GM23338 (cell line): ENCODE data around the gene PRPF39. TPM values are rescaled to one million over a fixed set of nuclear protein-coding genes. Genes with fewer than 3 reads are reported as not detected.

Experiments used
- ATAC-seq: fragments of 200-7000 bp; cut with Tn5 transposase; 3 replicates; pipeline ENCODE4 v1.9.1; 2020
- DNase-seq: peaks from one replicate; pipeline ENCODE4 v3.0.0-alpha.2; 2015; ENCODE audit warnings: low spot score
- H2AFZ ChIP-seq: fragments of 200-600 bp; sonication (generic); 2 replicates; pipeline ENCODE4 v1.8.0; 2016; ENCODE audit warnings: antibody characterized with exemption, mild to moderate bottlenecking, moderate library complexity
- H3F3A ChIP-seq: fragments of 200-600 bp; sonication (generic); replicated peaks from 2 replicates; pipeline ENCODE4 v1.8.0; 2017; ENCODE audit warnings: antibody characterized with exemption, mixed run types, low read depth
- H3K27ac ChIP-seq: fragments of 200-600 bp; sonication (generic); 2 replicates; pipeline ENCODE4 v1.6.1; 2016; ENCODE audit warnings: low read depth
- H3K27me3 ChIP-seq: fragments of 200-600 bp; sonication (generic); 2 replicates; pipeline ENCODE4 v1.8.0; 2016; ENCODE audit warnings: mild to moderate bottlenecking, mixed run types, moderate library complexity; ENCODE audit not compliant: insufficient read depth
- H3K36me3 ChIP-seq: fragments of 200-600 bp; sonication (generic); 2 replicates; pipeline ENCODE4 v1.8.0; 2016; ENCODE audit warnings: mild to moderate bottlenecking; ENCODE audit not compliant: insufficient read depth
- H3K4me1 ChIP-seq: fragments of 200-600 bp; sonication (generic); 2 replicates; pipeline ENCODE4 v1.8.0; 2016; ENCODE audit warnings: mild to moderate bottlenecking, moderate library complexity; ENCODE audit not compliant: insufficient read depth
- H3K4me2 ChIP-seq: fragments of 200-600 bp; sonication (generic); 2 replicates; pipeline ENCODE4 v1.7.1; 2017; ENCODE audit warnings: mixed run types
- H3K4me3 ChIP-seq: fragments of 200-600 bp; sonication (generic); 2 replicates; pipeline ENCODE4 v1.6.1; 2016; ENCODE audit warnings: mixed run types
- H3K79me2 ChIP-seq: fragments of 200-600 bp; sonication (generic); replicated peaks from 2 replicates; pipeline ENCODE4 v1.8.0; 2017; ENCODE audit warnings: mild to moderate bottlenecking; ENCODE audit not compliant: insufficient read depth
- H3K9me2 ChIP-seq: fragments of 200-600 bp; sonication (generic); 2 replicates; pipeline ENCODE4 v1.8.0; 2017; ENCODE audit not compliant: insufficient read depth
- H4K20me1 ChIP-seq: fragments of 200-600 bp; sonication (generic); replicated peaks from 2 replicates; pipeline ENCODE4 v1.8.0; 2017; ENCODE audit warnings: mild to moderate bottlenecking; ENCODE audit not compliant: insufficient read depth
- H3K27ac Mint-ChIP-seq: 2 replicates; pipeline ENCODE4 v1.8.0; 2020; ENCODE audit warnings: inconsistent platforms, mild to moderate bottlenecking, moderate library complexity, mixed read lengths
- H3K27me3 Mint-ChIP-seq: 3 replicates; pipeline ENCODE4 v1.8.0; 2022; ENCODE audit warnings: low read depth, mild to moderate bottlenecking, moderate library complexity, mixed read lengths, inconsistent platforms; ENCODE audit not compliant: insufficient read depth, poor library complexity
- H3K36me3 Mint-ChIP-seq: 3 replicates; pipeline ENCODE4 v1.8.0; 2021; ENCODE audit warnings: low read depth, mild to moderate bottlenecking, inconsistent platforms, moderate library complexity, mixed read lengths
- H3K4me1 Mint-ChIP-seq: 3 replicates; pipeline ENCODE4 v1.8.0; 2020; ENCODE audit warnings: mild to moderate bottlenecking, inconsistent platforms, mixed read lengths
- H3K4me3 Mint-ChIP-seq: 3 replicates; pipeline ENCODE4 v1.8.0; 2021; ENCODE audit warnings: moderate library complexity, mild to moderate bottlenecking, inconsistent platforms, mixed read lengths
- H3K9me3 Mint-ChIP-seq: 3 replicates; pipeline ENCODE4 v1.8.0; 2020; ENCODE audit warnings: moderate library complexity, mild to moderate bottlenecking, inconsistent platforms, mixed read lengths
- CREB1 ChIP-seq: fragments of 250-450 bp; sonication (Bioruptor Pico); IDR thresholded peaks from 2 replicates; pipeline ENCODE4 v1.5.0; 2020; ENCODE audit warnings: low read depth, mild to moderate bottlenecking, moderate library complexity
- EZH2 ChIP-seq: fragments of 200-600 bp; sonication (generic); IDR thresholded peaks from one replicate; pipeline ENCODE4 v1.8.0; 2017; ENCODE audit warnings: antibody characterized with exemption, mild to moderate bottlenecking, low read depth; ENCODE audit not compliant: unreplicated experiment
- EZH2phosphoT487 ChIP-seq: fragments of 200-600 bp; sonication (generic); IDR thresholded peaks from one replicate; pipeline ENCODE4 v1.8.1; 2018; ENCODE audit warnings: antibody characterized with exemption; ENCODE audit not compliant: unreplicated experiment
- JUNB ChIP-seq: IDR thresholded peaks from one replicate; pipeline ENCODE4 v1.6.1; 2016; ENCODE audit warnings: antibody characterized with exemption; ENCODE audit not compliant: unreplicated experiment
- NANOG ChIP-seq: IDR thresholded peaks from 2 replicates; pipeline ENCODE4 v1.6.1; 2016; ENCODE audit warnings: antibody characterized with exemption, borderline replicate concordance
- POLR2AphosphoS5 ChIP-seq: IDR thresholded peaks from 2 replicates; pipeline ENCODE4 v1.6.1; 2016; ENCODE audit warnings: antibody characterized with exemption, low read depth
- REST ChIP-seq: IDR thresholded peaks from one replicate; pipeline ENCODE4 v1.6.1; 2018; ENCODE audit warnings: antibody characterized with exemption; ENCODE audit not compliant: unreplicated experiment
- STAT1 ChIP-seq: IDR thresholded peaks from one replicate; pipeline ENCODE4 v1.6.1; 2016; ENCODE audit warnings: antibody characterized with exemption; ENCODE audit not compliant: unreplicated experiment
- ZNF114 ChIP-seq: fragments of 250-450 bp; sonication (Bioruptor Pico); IDR thresholded peaks from 2 replicates; pipeline ENCODE4 v1.5.0; 2020; ENCODE audit warnings: mild to moderate bottlenecking, moderate library complexity
- ZNF331 ChIP-seq: fragments of 250-450 bp; sonication (Bioruptor Pico); IDR thresholded peaks from 2 replicates; pipeline ENCODE4 v1.5.0; 2020; ENCODE audit warnings: low read depth, mild to moderate bottlenecking, moderate library complexity
- polyA plus RNA-seq: library from polyadenylated mRNA; unstranded; fragments of >200 nt; fragmentation: Nextera tagmentation; extraction: Ambion mirVana; gene quantifications from 2 replicates; pipeline ENCODE4 v1.2.1, GENCODE V29; 2016
- total RNA-seq: library from RNA; depleted of rRNA; stranded (reverse); fragments of >200 nt; shearing (Covaris generic); gene quantifications from 2 replicates; pipeline ENCODE4 v1.2.3, GENCODE V29; 2014
- TF ChIP-seq, protein P1 (sequence below), 2 experiments: fragments of 200-600 bp in 1 of 2; sonication (generic) in 1 of 2; conservative IDR thresholded peaks; 2 replicates each; pipeline versions ENCODE4 v1.5.1 to v1.6.1; 2016 to 2017; ENCODE audit warnings: antibody characterized with exemption in 2 of 2, low read depth in 2 of 2, mild to moderate bottlenecking in 2 of 2, moderate library complexity in 1 of 2
- TF ChIP-seq, protein P2 (sequence below): fragments of 250-450 bp; sonication (Bioruptor Pico); IDR thresholded peaks from 2 replicates; pipeline ENCODE4 v1.5.0; 2020; ENCODE audit warnings: mild to moderate bottlenecking, moderate library complexity
- TF ChIP-seq, protein P3 (sequence below): IDR thresholded peaks from 2 replicates; pipeline ENCODE4 v1.6.1; 2016; ENCODE audit warnings: antibody characterized with exemption

PRPF39 gene
- total and polyA plus RNA-seq, 2 experiments from 2014 or later, result 30.7 to 56.9 TPM

- H3K9me2 ChIP-seq, result no peaks in the 10 kb centered on the region
- peaks cover 2% of the 10 kb centered on the region for H3K27me3 Mint-ChIP-seq
- no peaks in the 10 kb centered on the region for H3K4me1 ChIP-seq
- no peak for DNase-seq
- no peaks in the 10 kb centered on the region for H3F3A ChIP-seq
- H4K20me1 ChIP-seq, result no peaks in the 10 kb centered on the region; the same call in 1 of the 2 replicates
- peaks cover 16% of the 10 kb centered on the region for H3K36me3 Mint-ChIP-seq
- H3K4me2 ChIP-seq, result no peak overlapping the region
- no peaks in the 10 kb centered on the region for H3K4me1 Mint-ChIP-seq
- H3K27me3 ChIP-seq, result no peaks in the 10 kb centered on the region
- TF ChIP-seq STAT1 (no peak), ZNF331 (CRISPR knock-in tag) (no peak), EZH2 (no peak), JUNB (no peak), NANOG (no peak), CREB1 (no peak), REST (no peak), EZH2phosphoT487 (no peak), POLR2AphosphoS5 (no peak), ZNF114 (CRISPR knock-in tag) (no peak)
- TF ChIP-seq, protein P1, sequence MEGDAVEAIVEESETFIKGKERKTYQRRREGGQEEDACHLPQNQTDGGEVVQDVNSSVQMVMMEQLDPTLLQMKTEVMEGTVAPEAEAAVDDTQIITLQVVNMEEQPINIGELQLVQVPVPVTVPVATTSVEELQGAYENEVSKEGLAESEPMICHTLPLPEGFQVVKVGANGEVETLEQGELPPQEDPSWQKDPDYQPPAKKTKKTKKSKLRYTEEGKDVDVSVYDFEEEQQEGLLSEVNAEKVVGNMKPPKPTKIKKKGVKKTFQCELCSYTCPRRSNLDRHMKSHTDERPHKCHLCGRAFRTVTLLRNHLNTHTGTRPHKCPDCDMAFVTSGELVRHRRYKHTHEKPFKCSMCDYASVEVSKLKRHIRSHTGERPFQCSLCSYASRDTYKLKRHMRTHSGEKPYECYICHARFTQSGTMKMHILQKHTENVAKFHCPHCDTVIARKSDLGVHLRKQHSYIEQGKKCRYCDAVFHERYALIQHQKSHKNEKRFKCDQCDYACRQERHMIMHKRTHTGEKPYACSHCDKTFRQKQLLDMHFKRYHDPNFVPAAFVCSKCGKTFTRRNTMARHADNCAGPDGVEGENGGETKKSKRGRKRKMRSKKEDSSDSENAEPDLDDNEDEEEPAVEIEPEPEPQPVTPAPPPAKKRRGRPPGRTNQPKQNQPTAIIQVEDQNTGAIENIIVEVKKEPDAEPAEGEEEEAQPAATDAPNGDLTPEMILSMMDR (conservative IDR thresholded peaks at IDR 0.05; ENCODE audit: low read depth in 2 of 2), result no peak
- TF ChIP-seq, protein P2, sequence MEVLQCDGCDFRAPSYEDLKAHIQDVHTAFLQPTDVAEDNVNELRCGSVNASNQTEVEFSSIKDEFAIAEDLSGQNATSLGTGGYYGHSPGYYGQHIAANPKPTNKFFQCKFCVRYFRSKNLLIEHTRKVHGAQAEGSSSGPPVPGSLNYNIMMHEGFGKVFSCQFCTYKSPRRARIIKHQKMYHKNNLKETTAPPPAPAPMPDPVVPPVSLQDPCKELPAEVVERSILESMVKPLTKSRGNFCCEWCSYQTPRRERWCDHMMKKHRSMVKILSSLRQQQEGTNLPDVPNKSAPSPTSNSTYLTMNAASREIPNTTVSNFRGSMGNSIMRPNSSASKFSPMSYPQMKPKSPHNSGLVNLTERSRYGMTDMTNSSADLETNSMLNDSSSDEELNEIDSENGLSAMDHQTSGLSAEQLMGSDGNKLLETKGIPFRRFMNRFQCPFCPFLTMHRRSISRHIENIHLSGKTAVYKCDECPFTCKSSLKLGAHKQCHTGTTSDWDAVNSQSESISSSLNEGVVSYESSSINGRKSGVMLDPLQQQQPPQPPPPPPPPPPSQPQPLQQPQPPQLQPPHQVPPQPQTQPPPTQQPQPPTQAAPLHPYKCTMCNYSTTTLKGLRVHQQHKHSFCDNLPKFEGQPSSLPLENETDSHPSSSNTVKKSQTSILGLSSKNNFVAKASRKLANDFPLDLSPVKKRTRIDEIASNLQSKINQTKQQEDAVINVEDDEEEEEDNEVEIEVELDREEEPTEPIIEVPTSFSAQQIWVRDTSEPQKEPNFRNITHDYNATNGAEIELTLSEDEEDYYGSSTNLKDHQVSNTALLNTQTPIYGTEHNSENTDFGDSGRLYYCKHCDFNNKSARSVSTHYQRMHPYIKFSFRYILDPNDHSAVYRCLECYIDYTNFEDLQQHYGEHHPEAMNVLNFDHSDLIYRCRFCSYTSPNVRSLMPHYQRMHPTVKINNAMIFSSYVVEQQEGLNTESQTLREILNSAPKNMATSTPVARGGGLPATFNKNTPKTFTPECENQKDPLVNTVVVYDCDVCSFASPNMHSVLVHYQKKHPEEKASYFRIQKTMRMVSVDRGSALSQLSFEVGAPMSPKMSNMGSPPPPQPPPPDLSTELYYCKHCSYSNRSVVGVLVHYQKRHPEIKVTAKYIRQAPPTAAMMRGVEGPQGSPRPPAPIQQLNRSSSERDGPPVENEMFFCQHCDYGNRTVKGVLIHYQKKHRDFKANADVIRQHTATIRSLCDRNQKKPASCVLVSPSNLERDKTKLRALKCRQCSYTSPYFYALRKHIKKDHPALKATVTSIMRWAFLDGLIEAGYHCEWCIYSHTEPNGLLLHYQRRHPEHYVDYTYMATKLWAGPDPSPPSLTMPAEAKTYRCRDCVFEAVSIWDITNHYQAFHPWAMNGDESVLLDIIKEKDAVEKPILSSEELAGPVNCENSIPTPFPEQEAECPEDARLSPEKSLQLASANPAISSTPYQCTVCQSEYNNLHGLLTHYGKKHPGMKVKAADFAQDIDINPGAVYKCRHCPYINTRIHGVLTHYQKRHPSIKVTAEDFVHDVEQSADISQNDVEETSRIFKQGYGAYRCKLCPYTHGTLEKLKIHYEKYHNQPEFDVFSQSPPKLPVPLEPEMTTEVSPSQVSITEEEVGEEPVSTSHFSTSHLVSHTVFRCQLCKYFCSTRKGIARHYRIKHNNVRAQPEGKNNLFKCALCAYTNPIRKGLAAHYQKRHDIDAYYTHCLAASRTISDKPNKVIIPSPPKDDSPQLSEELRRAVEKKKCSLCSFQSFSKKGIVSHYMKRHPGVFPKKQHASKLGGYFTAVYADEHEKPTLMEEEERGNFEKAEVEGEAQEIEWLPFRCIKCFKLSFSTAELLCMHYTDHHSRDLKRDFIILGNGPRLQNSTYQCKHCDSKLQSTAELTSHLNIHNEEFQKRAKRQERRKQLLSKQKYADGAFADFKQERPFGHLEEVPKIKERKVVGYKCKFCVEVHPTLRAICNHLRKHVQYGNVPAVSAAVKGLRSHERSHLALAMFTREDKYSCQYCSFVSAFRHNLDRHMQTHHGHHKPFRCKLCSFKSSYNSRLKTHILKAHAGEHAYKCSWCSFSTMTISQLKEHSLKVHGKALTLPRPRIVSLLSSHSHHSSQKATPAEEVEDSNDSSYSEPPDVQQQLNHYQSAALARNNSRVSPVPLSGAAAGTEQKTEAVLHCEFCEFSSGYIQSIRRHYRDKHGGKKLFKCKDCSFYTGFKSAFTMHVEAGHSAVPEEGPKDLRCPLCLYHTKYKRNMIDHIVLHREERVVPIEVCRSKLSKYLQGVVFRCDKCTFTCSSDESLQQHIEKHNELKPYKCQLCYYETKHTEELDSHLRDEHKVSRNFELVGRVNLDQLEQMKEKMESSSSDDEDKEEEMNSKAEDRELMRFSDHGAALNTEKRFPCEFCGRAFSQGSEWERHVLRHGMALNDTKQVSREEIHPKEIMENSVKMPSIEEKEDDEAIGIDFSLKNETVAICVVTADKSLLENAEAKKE (CRISPR knock-in tag), result no peak
- TF ChIP-seq, protein P3, sequence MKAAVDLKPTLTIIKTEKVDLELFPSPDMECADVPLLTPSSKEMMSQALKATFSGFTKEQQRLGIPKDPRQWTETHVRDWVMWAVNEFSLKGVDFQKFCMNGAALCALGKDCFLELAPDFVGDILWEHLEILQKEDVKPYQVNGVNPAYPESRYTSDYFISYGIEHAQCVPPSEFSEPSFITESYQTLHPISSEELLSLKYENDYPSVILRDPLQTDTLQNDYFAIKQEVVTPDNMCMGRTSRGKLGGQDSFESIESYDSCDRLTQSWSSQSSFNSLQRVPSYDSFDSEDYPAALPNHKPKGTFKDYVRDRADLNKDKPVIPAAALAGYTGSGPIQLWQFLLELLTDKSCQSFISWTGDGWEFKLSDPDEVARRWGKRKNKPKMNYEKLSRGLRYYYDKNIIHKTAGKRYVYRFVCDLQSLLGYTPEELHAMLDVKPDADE, result no peak
- H2AFZ ChIP-seq, result no peak overlapping the region
- H3K36me3 ChIP-seq, result no peaks in the 10 kb centered on the region
- no peak overlapping the region for H3K4me3 Mint-ChIP-seq
- no peak overlapping the region for H3K4me3 ChIP-seq
- ATAC-seq, result no peak
- no peaks in the 10 kb centered on the region for H3K9me3 Mint-ChIP-seq
- no peaks in the 10 kb centered on the region for H3K79me2 ChIP-seq
- no peak overlapping the region for H3K27ac ChIP-seq
- no peak overlapping the region for H3K27ac Mint-ChIP-seq
Measured at GRCh38 chr14:45051896-45052295, 32.0 kb upstream of the PRPF39 start.
